ENCODE data around the gene NTN1. TPM values are rescaled to one million over a fixed set of nuclear protein-coding genes. Genes with fewer than 3 reads are reported as not detected.

Gene NTN1
- total and polyA plus RNA-seq, 12 donors, result 0.12 to 0.84 (median 0.28) TPM

GRCh38 chr17:9115214-9116191, 94.2 kb downstream of the NTN1 start:
- intact Hi-C loops (cut with DNase I), result no loop called here
- TF ChIP-seq POLR2A (IDR thresholded peaks at IDR 0.05), result no peak
- TF ChIP-seq CTCF (IDR thresholded peaks at IDR 0.05), result no peak
- peak in 6 of 7 donors; percentile 20 to 32 (median 26) for DNase-seq
- Histone ChIP-seq H3K4me1 (replicated peaks in 1 of 2) (no peaks in the 10 kb centered on the region), H3K4me3 (peak overlapping the region in 1 of 4 donors; percentile 13), H3K36me3 (replicated peaks in 1 of 2) (no peaks in the 10 kb centered on the region), H3K27me3 (peaks cover 4% of the 10 kb centered on the region), H3K27ac (peak overlapping the region in 1 of 5 donors; percentile 61), H3K9me3 (replicated peaks in 1 of 3) (no peaks in the 10 kb centered on the region)
- WGBS, 4 donors, result 21 to 46% (median 28%) methylated on average over 18 to 41 of the region's 41 CpGs

DNA sequence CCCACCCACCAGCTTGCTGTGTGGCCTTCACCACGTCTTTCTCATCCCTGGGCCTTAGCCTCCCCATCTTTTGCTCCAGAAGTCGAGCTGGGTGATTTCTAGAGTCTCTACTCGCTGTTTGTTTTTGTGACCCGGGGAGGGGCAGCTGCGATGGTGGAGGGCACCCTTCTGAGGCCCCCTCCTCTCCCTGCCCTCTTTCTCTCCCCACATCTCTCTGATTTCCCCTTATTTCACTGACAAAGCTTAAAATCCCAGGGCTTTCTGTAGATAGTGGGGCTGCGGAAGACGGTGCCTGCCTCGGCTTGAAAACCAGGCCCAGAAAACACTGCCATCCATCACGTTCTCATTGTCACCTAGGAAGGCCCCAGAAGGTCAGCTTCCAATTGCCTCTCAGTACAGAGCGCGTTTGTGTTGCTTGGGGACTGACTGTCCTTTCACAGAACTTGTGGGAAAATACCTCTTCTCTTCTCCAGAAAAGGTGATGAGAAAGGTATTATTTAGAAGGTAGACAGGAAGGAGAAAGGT, 95.1 kb downstream of the NTN1 start:
- Histone ChIP-seq H3K4me3 (no peak overlapping the region), H3K4me1 (replicated peaks in 1 of 2) (no peaks in the 10 kb centered on the region), H3K27me3 (peaks cover 4% of the 10 kb centered on the region), H3K36me3 (replicated peaks in 1 of 2) (no peaks in the 10 kb centered on the region), H3K9me3 (replicated peaks in 1 of 3) (no peaks in the 10 kb centered on the region), H3K27ac (no peak overlapping the region)
- intact Hi-C loops (cut with DNase I), result no loop called here
- TF ChIP-seq POLR2A (IDR thresholded peaks at IDR 0.05) (no peak), CTCF (IDR thresholded peaks at IDR 0.05) (no peak)
- DNase-seq, result no peak
- 73 to 74% (median 74%) methylated on average over 10 to 11 of the region's 11 CpGs for WGBS, 4 donors

- intact Hi-C loops (cut with DNase I), result no loop called here
- Histone ChIP-seq H3K9me3 (replicated peaks in 1 of 3) (no peaks in the 10 kb centered on the region), H3K4me3 (no peak overlapping the region), H3K4me1 (replicated peaks in 1 of 2) (no peaks in the 10 kb centered on the region), H3K27ac (no peak overlapping the region), H3K27me3 (peaks cover 4% of the 10 kb centered on the region), H3K36me3 (replicated peaks in 1 of 2) (no peaks in the 10 kb centered on the region)
- TF ChIP-seq CTCF (IDR thresholded peaks at IDR 0.05), result no peak
- no peak for TF ChIP-seq POLR2A (IDR thresholded peaks at IDR 0.05)
- no peak for DNase-seq
- 76 to 89% (median 86%) methylated on average over 14 to 19 of the region's 19 CpGs for WGBS, 4 donors
Observed at GRCh38 chr17:9116861-9117568, 95.7 kb downstream of the NTN1 start.

DNA sequence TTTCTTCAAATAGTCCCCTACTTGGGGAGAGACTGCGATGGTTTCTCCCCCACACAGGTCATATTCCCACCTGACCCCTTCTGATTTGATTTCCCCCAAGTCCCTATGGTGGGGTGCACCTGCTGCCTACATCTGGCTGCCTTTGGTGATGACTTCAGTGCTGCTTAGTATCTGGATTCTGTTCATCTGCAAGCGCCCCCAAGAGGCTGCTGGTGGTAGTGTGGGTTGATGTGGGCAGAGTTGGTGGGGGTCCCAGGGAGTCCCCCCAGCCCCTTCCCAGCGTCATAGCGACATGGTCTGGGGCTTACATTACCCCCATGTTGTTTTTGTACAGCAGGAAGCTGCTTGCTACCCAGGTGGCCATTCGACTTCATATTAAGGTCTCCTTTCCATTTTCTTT, 99.2 kb downstream of the NTN1 start:
- Histone ChIP-seq H3K27ac (no peak overlapping the region), H3K27me3 (peaks cover 3% of the 10 kb centered on the region), H3K9me3 (replicated peaks in 1 of 3) (no peaks in the 10 kb centered on the region), H3K4me3 (no peak overlapping the region), H3K36me3 (replicated peaks in 1 of 2) (no peaks in the 10 kb centered on the region), H3K4me1 (replicated peaks in 1 of 2) (no peaks in the 10 kb centered on the region)
- DNase-seq, result no peak
- WGBS, 4 donors, result 17 to 49% (median 32%) methylated on average over 4 to 5 of the region's 5 CpGs
- intact Hi-C loops (cut with DNase I), result no loop called here
- TF ChIP-seq CTCF (IDR thresholded peaks at IDR 0.05) (no peak), POLR2A (IDR thresholded peaks at IDR 0.05) (no peak)

Measured in adrenal gland (tissue), 12 donors.